HEK293 (cell line): ENCODE measurements around the gene PLCXD1.

Experiments
- CTCF ChIP-seq: fragments of 450-650 bp; formaldehyde crosslinking; IDR thresholded peaks from 2 replicates; pipeline ENCODE4 v1.5.1; 2016; ENCODE audit warnings: missing biosample characterization, missing genetic modification characterization
- PBX3 ChIP-seq: sonication (generic); formaldehyde crosslinking; IDR thresholded peaks from 2 replicates; pipeline ENCODE4 v1.8.1; 2022; ENCODE audit warnings: mild to moderate bottlenecking, moderate library complexity, missing genetic modification reagents
- SALL2 ChIP-seq: fragments of 450-650 bp; formaldehyde crosslinking; IDR thresholded peaks from 2 replicates; pipeline ENCODE4 v1.5.0; 2017; ENCODE audit warnings: missing biosample characterization, mild to moderate bottlenecking, missing genetic modification characterization, borderline replicate concordance
- SCRT2 ChIP-seq: fragments of 450-650 bp; formaldehyde crosslinking; IDR thresholded peaks from 2 replicates; pipeline ENCODE4 v1.5.1; 2016; ENCODE audit warnings: missing biosample characterization, missing genetic modification characterization
- TCF7L2 ChIP-seq: IDR thresholded peaks from 2 replicates; pipeline ENCODE4 v1.6.1; 2011; ENCODE audit warnings: low read depth, mild to moderate bottlenecking, inconsistent platforms, low read length, moderate library complexity, borderline replicate concordance
- ZNF132 ChIP-seq: fragments of 450-650 bp; formaldehyde crosslinking; IDR thresholded peaks from 2 replicates; pipeline ENCODE4 v1.5.1; 2017; ENCODE audit warnings: missing biosample characterization, missing genetic modification characterization, borderline replicate concordance
- ZNF48 ChIP-seq: fragments of 450-650 bp; formaldehyde crosslinking; IDR thresholded peaks from 2 replicates; pipeline ENCODE4 v1.5.1; 2016; ENCODE audit warnings: missing biosample characterization, missing genetic modification characterization
- ZNF548 ChIP-seq: fragments of 450-650 bp; formaldehyde crosslinking; IDR thresholded peaks from 2 replicates; pipeline ENCODE4 v1.5.1; 2016; ENCODE audit warnings: missing biosample characterization, missing genetic modification characterization
- ZNF792 ChIP-seq: fragments of 450-650 bp; formaldehyde crosslinking; IDR thresholded peaks from 2 replicates; pipeline ENCODE4 v1.5.1; 2016; ENCODE audit warnings: missing biosample characterization, missing genetic modification characterization
- ZSCAN5A ChIP-seq: fragments of 450-650 bp; formaldehyde crosslinking; IDR thresholded peaks from 2 replicates; pipeline ENCODE4 v1.5.1; 2016; ENCODE audit warnings: missing biosample characterization, missing genetic modification characterization
- TF ChIP-seq, protein P1 (sequence below): fragments of 450-650 bp; formaldehyde crosslinking; IDR thresholded peaks from 2 replicates; pipeline ENCODE4 v1.5.1; 2016; ENCODE audit warnings: missing biosample characterization, missing genetic modification characterization, borderline replicate concordance
- TF ChIP-seq, protein P2 (sequence below): fragments of 450-650 bp; formaldehyde crosslinking; IDR thresholded peaks from 2 replicates; pipeline ENCODE4 v1.5.1; 2016; ENCODE audit warnings: missing biosample characterization, missing genetic modification characterization

DNA sequence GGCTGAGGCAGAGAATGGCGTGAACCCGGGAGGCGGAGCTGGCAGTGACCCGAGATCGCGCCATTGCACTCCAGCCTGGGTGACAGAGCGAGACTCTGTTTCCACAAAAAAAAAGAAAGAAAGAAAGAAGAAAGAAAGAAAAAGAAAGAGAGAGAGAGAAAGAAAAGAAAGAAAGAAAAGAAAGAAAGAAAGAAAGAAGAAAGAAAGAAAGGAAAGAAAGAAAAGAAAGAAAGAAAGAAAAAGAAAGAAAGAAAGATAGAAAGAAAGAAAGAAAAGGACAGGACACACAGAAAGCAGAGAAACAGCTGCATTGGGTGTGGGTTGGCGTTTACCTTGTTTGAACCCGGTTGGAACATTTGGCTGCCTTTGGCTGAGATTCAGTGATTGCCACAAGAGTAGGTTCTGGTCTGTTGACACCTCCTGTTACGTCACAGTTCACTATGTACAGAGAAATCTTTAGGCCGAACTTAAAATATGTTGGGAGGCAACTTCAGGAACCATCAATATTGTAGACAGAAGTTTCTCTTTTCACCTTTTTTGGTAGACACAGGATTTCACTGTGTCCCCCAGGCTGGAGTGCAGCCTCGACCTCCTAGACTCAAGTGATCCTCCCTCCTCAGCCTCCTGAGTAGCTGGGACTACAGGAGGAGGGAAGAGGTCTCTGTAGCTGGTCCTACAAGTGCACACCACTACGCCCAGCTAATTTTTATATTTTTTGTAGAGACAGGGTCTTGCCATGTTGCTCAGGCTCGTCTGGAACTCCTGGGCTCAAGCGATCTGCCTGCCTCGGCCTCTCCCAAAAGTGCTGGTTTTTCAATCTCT is 16.3 kb upstream of the PLCXD1 start:
- no peak for TF ChIP-seq ZNF548 (tag by site-specific recombination)
- TF ChIP-seq CTCF (tag by site-specific recombination): no peak
- TF ChIP-seq SALL2 (tag by site-specific recombination): no peak
- TF ChIP-seq PBX3: no peak
- no peak for TF ChIP-seq ZNF792
- TF ChIP-seq TCF7L2: no peak
- TF ChIP-seq, protein P1, sequence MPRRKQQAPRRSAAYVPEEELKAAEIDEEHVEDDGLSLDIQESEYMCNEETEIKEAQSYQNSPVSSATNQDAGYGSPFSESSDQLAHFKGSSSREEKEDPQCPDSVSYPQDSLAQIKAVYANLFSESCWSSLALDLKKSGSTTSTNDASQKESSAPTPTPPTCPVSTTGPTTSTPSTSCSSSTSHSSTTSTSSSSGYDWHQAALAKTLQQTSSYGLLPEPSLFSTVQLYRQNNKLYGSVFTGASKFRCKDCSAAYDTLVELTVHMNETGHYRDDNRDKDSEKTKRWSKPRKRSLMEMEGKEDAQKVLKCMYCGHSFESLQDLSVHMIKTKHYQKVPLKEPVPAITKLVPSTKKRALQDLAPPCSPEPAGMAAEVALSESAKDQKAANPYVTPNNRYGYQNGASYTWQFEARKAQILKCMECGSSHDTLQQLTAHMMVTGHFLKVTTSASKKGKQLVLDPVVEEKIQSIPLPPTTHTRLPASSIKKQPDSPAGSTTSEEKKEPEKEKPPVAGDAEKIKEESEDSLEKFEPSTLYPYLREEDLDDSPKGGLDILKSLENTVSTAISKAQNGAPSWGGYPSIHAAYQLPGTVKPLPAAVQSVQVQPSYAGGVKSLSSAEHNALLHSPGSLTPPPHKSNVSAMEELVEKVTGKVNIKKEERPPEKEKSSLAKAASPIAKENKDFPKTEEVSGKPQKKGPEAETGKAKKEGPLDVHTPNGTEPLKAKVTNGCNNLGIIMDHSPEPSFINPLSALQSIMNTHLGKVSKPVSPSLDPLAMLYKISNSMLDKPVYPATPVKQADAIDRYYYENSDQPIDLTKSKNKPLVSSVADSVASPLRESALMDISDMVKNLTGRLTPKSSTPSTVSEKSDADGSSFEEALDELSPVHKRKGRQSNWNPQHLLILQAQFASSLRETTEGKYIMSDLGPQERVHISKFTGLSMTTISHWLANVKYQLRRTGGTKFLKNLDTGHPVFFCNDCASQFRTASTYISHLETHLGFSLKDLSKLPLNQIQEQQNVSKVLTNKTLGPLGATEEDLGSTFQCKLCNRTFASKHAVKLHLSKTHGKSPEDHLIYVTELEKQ (tag by site-specific recombination): no peak
- no peak for TF ChIP-seq SCRT2 (tag by site-specific recombination)
- no peak for TF ChIP-seq ZSCAN5A (tag by site-specific recombination)
- TF ChIP-seq, protein P2, sequence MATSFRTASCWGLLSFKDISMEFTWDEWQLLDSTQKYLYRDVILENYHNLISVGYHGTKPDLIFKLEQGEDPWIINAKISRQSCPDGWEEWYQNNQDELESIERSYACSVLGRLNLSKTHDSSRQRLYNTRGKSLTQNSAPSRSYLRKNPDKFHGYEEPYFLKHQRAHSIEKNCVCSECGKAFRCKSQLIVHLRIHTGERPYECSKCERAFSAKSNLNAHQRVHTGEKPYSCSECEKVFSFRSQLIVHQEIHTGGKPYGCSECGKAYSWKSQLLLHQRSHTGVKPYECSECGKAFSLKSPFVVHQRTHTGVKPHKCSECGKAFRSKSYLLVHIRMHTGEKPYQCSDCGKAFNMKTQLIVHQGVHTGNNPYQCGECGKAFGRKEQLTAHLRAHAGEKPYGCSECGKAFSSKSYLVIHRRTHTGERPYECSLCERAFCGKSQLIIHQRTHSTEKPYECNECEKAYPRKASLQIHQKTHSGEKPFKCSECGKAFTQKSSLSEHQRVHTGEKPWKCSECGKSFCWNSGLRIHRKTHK (tag by site-specific recombination): no peak
- no peak for TF ChIP-seq ZNF132 (tag by site-specific recombination)
- TF ChIP-seq ZNF48 (tag by site-specific recombination): no peak
